GM12878 (cell line): ENCODE results near the gene ZNF22. TPM values are rescaled to one million over a fixed set of nuclear protein-coding genes. Genes with fewer than 3 reads are reported as not detected.

ENCODE experiments used
- ATAC-seq: fragments of 200-7000 bp; cut with Tn5 transposase; 3 replicates; pipeline ENCODE4 v1.9.1; 2020; ENCODE audit warnings: mild to moderate bottlenecking, moderate library complexity
- BruUV-seq: library from RNA; stranded (reverse); fragments of 400-500 nt; replicated peaks from 2 replicates; lab custom pipeline; 2021; lab: Mats Ljungman, UMichigan
- CTCF ChIA-PET: fragments of 300-600 bp; sonication (Branson Sonifier 250); formaldehyde crosslinking; extraction: SDS; loops from one replicate; lab custom pipeline; 2021; ENCODE audit warnings: inconsistent platforms; lab: Yijun Ruan, JAX
- POLR2A ChIA-PET: fragments of 350-600 bp; formaldehyde crosslinking; extraction: SDS; loops from one replicate; lab custom pipeline; 2021; ENCODE audit warnings: inconsistent platforms; lab: Charles Lee
- RAD21 ChIA-PET: fragments of 300-600 bp; sonication (Branson Sonifier 250); formaldehyde crosslinking; loops from one replicate; lab custom pipeline; 2023; ENCODE audit warnings: antibody characterized with exemption; ENCODE audit not compliant: unreplicated experiment; lab: Charles Lee
- SMC1A ChIA-PET: fragments of 300-600 bp; sonication (Branson Sonifier 250); formaldehyde crosslinking; loops from one replicate; lab custom pipeline; 2023; ENCODE audit not compliant: unreplicated experiment, uncharacterized antibody; lab: Charles Lee
- DNase-seq: peaks from one replicate; pipeline ENCODE4 v3.0.0-alpha.2; 2011; ENCODE audit warnings: low read depth, low spot score
- FAIRE-seq: peaks from 3 replicates; lab custom pipeline; 2011; peaks lifted over from hg19 to GRCh38; lab: Jason Lieb, UNC
- H2AFZ ChIP-seq: 2 replicates; pipeline ENCODE4 v1.6.0; 2011; ENCODE audit warnings: low read depth, low read length, control low read depth; ENCODE audit not compliant: control insufficient read depth
- H3K27ac ChIP-seq: 2 replicates; pipeline ENCODE4 v1.5.1; 2011; ENCODE audit warnings: control low read depth; ENCODE audit not compliant: control insufficient read depth, insufficient read depth
- H3K27me3 ChIP-seq, 2 experiments: replicated peaks in 1 of 2; 2 replicates each; pipeline versions ENCODE4 v1.6.0 to v1.6.1; 2011; ENCODE audit warnings: low read length in 1 of 2; ENCODE audit not compliant: control insufficient read depth in 2 of 2, insufficient read depth in 2 of 2
- H3K36me3 ChIP-seq, 2 experiments: 2 replicates each; pipeline ENCODE4 v1.5.1; 2011; ENCODE audit warnings: low read length in 1 of 2; ENCODE audit not compliant: control insufficient read depth in 2 of 2, insufficient read depth in 2 of 2
- H3K4me1 ChIP-seq: 2 replicates; pipeline ENCODE4 v1.6.1; 2011; ENCODE audit warnings: mild to moderate bottlenecking, low read length, moderate library complexity, mixed read lengths; ENCODE audit not compliant: control insufficient read depth, insufficient read depth
- H3K4me2 ChIP-seq: 2 replicates; pipeline ENCODE4 v1.6.0; 2011; ENCODE audit warnings: control low read depth; ENCODE audit not compliant: control insufficient read depth, insufficient read depth
- H3K4me3 ChIP-seq: fragments of 200-600 bp; sonication (generic); 2 replicates; pipeline ENCODE4 v1.5.1; 2016
- H3K79me2 ChIP-seq: 2 replicates; pipeline ENCODE4 v1.6.0; 2011; ENCODE audit warnings: low read length; ENCODE audit not compliant: control insufficient read depth, insufficient read depth
- H3K9ac ChIP-seq: 2 replicates; pipeline ENCODE4 v1.8.0; 2011; ENCODE audit warnings: low read length, control low read depth, mixed read lengths; ENCODE audit not compliant: control insufficient read depth, insufficient read depth
- H3K9me3 ChIP-seq: replicated peaks from 3 replicates; pipeline ENCODE4 v1.5.1; 2011; ENCODE audit warnings: mild to moderate bottlenecking, low read length; ENCODE audit not compliant: control insufficient read depth, insufficient read depth
- H4K20me1 ChIP-seq: 2 replicates; pipeline ENCODE4 v1.6.0; 2011; ENCODE audit not compliant: control insufficient read depth, insufficient read depth
- ATF2 ChIP-seq: IDR thresholded peaks from 2 replicates; pipeline ENCODE4 v1.6.1; 2012; ENCODE audit warnings: low read length, inconsistent platforms
- BMI1 ChIP-seq: fragments of 450-650 bp; IDR thresholded peaks from 2 replicates; pipeline ENCODE4 v1.6.1; 2016; ENCODE audit warnings: mild to moderate bottlenecking, moderate library complexity, borderline replicate concordance
- EED ChIP-seq: sonication (generic); IDR thresholded peaks from 2 replicates; pipeline ENCODE4 v1.6.1; 2016; ENCODE audit warnings: antibody characterized with exemption, low read depth
- HDGF ChIP-seq: fragments of 450-650 bp; IDR thresholded peaks from 2 replicates; pipeline ENCODE4 v1.6.1; 2016; ENCODE audit warnings: antibody characterized with exemption
- JUNB ChIP-seq: IDR thresholded peaks from 2 replicates; pipeline ENCODE4 v1.6.1; 2016; ENCODE audit warnings: antibody characterized with exemption, mild to moderate bottlenecking
- KDM1A ChIP-seq: fragments of 200-600 bp; sonication (generic); IDR thresholded peaks from 2 replicates; pipeline ENCODE4 v1.6.1; 2016; ENCODE audit warnings: borderline replicate concordance
- KLF5 ChIP-seq: fragments of 450-650 bp; IDR thresholded peaks from 2 replicates; pipeline ENCODE4 v1.6.1; 2014; ENCODE audit warnings: mild to moderate bottlenecking; ENCODE audit not compliant: partially characterized antibody
- MEF2A ChIP-seq: IDR thresholded peaks from 2 replicates; pipeline ENCODE4 v1.6.1; 2011; ENCODE audit warnings: low read depth, mild to moderate bottlenecking, low read length, moderate library complexity; ENCODE audit not compliant: insufficient read depth
- MEF2B ChIP-seq: fragments of 450-650 bp; IDR thresholded peaks from 2 replicates; pipeline ENCODE4 v1.6.1; 2018; ENCODE audit warnings: mild to moderate bottlenecking, moderate library complexity; ENCODE audit not compliant: partially characterized antibody, poor library complexity, severe bottlenecking
- NRF1 ChIP-seq: conservative IDR thresholded peaks from 2 replicates; pipeline ENCODE4 v1.6.1; 2011; ENCODE audit warnings: mild to moderate bottlenecking, low read depth, low read length, improper control_type of control experiment
- RELA ChIP-seq: fragments of 450-650 bp; IDR thresholded peaks from 2 replicates; pipeline ENCODE4 v1.8.0; 2014; ENCODE audit warnings: borderline replicate concordance; ENCODE audit not compliant: partially characterized antibody
- ZBED1 ChIP-seq: IDR thresholded peaks from 2 replicates; pipeline ENCODE4 v1.6.1; 2016; ENCODE audit warnings: borderline replicate concordance
- WGBS: methylation state at CpG from one replicate; pipeline ENCODE4 v1.1.6; 2016; ENCODE audit warnings: low lambda C conversion rate; ENCODE audit not compliant: insufficient replicate concordance, insufficient coverage; ENCODE audit errors: missing lambda C conversion rate; 5-methylcytosine and 5-hydroxymethylcytosine counted together
- in situ Hi-C: fragments of 300-500 bp; cut with MboI; formaldehyde crosslinking; loops from 9 replicates; pipeline ENCODE4 v1.14.3; 2018; ENCODE audit warnings: mixed read lengths
- intact Hi-C: fragments of 100-400 bp; cut with micrococcal nuclease; formaldehyde crosslinking; loops from one replicate; pipeline ENCODE4 v1.14.2; 2022; ENCODE audit not compliant: unreplicated experiment
- polyA plus RNA-seq, 11 experiments: library from polyadenylated mRNA; depleted of rRNA in 4 of 11; unstranded in 6 of 11; stranded (reverse) in 5 of 11; fragments of >200 nt; fragmentation: Nextera tagmentation in 4 of 11; fragmentation: Illumina TruSeq in 1 of 11; extraction: Ambion mirVana in 4 of 11; extraction: Trizol in 1 of 11; gene quantifications; 1 replicate in 1 of 11; 2 replicates in 10 of 11; pipeline versions ENCODE4 v1.2.1 to v1.2.3, GENCODE V29; 2011 to 2016; ENCODE audit warnings: inconsistent platforms in 2 of 11, missing spikeins in 2 of 11, low read depth in 1 of 11
- total RNA-seq, 4 experiments: library from RNA; depleted of rRNA in 3 of 4; stranded (reverse); fragments of >200 nt in 3 of 4; fragmentation: Illumina TruSeq in 1 of 4; extraction: Trizol in 1 of 4; gene quantifications; 2 replicates each; pipeline versions ENCODE4 v1.2.1 to v1.2.3, GENCODE V29; 2013 to 2021
- TF ChIP-seq, protein P1 (sequence below): fragments of 450-650 bp; IDR thresholded peaks from 2 replicates; pipeline ENCODE4 v1.6.1; 2014; ENCODE audit warnings: mild to moderate bottlenecking

The ZNF22 gene
- total and polyA plus RNA-seq, 10 of the 15 experiments (the other 5 are each of a cell fraction or from before 2014, with no cell fraction given) = 31.1 to 74.4 (median 43.8) TPM

- no peak for ATAC-seq
- SMC1A ChIA-PET = interaction anchor here (5.9 kb wide), 1 partner anchor 10 kb away, joined by 43 read pairs; the partner anchor contains the start of gene DEPP1
Observed at GRCh38 chr10:44969854-44970253, 30.9 kb upstream of the ZNF22 start.

More at GRCh38 chr10:44969854-44970253, 30.9 kb upstream of the ZNF22 start:
- Histone ChIP-seq H3K27ac (no peak overlapping the region), H3K9ac (no peak overlapping the region), H3K4me1 (peaks cover 68% of the 10 kb centered on the region), H4K20me1 (no peaks in the 10 kb centered on the region), H3K9me3 (no peaks in the 10 kb centered on the region), H2AFZ (no peak overlapping the region), H3K4me2 (no peak overlapping the region), H3K27me3 (no peaks in the 10 kb centered on the region), H3K4me3 (no peak overlapping the region), H3K36me3 (peaks cover 0 to 8% of the 10 kb centered on the region in 2 experiments; a peak in 2 of 4 replicates)
- over 99% methylated on average over 7 of the region's 9 CpGs for WGBS
- ChIA-PET CTCF (interaction anchor here (7.9 kb wide), 1 partner anchor 22 kb away, joined by 80 read pairs; no protein-coding TSS in a partner anchor), RAD21 (interaction anchor here (5.0 to 9.2 kb wide), 2 partner anchors 9 to 36 kb away, joined by 34 to 124 read pairs; partner anchors contain the start of gene DEPP1), POLR2A (interaction anchor here (0.6 to 14.0 kb wide), 4 partner anchors 9 to 933 kb away, joined by 3 to 174 read pairs (median 57); partner anchors contain the start of gene DEPP1)
- DNase-seq (no peak), FAIRE-seq (no peak)
- intact Hi-C loops (loop anchor here (10.0 kb wide), 2 partner anchors 405 to 1825 kb away; partner anchors contain the start of gene ALOX5), in situ Hi-C loops (loop anchor here (10.0 to 25.0 kb wide), 2 partner anchors 1565 to 1808 kb away; partner anchors contain the start of gene HNRNPF)
- no TSS peak for BruUV-seq
- TF ChIP-seq ATF2 (no peak), RELA (no peak), KDM1A (no peak), ZBED1 (no peak), MEF2A (no peak), BMI1 (no peak), KLF5 (no peak), MEF2B (no peak), EED (no peak), NRF1 (no peak), HDGF (no peak), JUNB (no peak)
- TF ChIP-seq, protein P1, sequence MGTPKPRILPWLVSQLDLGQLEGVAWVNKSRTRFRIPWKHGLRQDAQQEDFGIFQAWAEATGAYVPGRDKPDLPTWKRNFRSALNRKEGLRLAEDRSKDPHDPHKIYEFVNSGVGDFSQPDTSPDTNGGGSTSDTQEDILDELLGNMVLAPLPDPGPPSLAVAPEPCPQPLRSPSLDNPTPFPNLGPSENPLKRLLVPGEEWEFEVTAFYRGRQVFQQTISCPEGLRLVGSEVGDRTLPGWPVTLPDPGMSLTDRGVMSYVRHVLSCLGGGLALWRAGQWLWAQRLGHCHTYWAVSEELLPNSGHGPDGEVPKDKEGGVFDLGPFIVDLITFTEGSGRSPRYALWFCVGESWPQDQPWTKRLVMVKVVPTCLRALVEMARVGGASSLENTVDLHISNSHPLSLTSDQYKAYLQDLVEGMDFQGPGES = no peak
- TF ChIP-seq, all 136 proteins: peak for 0
- H3K79me2 ChIP-seq = peaks cover 9% of the 10 kb centered on the region; the same call in 1 of the 2 replicates
